GM18873 (cell line): Measurements from ENCODE around the gene CAMTA1.

Source experiments
- ATAC-seq: cut with Tn5 transposase; IDR thresholded peaks from one replicate; pipeline ENCODE4 v1.9.1; 2021; ENCODE audit warnings: mild to moderate bottlenecking, moderate library complexity, moderate number of reproducible peaks; ENCODE audit not compliant: unreplicated experiment, low FRiP score

Gene CAMTA1

GRCh38 chr1:7505771-7506453 lies 720.7 kb downstream of the CAMTA1 start:
- no peak for ATAC-seq

DNA sequence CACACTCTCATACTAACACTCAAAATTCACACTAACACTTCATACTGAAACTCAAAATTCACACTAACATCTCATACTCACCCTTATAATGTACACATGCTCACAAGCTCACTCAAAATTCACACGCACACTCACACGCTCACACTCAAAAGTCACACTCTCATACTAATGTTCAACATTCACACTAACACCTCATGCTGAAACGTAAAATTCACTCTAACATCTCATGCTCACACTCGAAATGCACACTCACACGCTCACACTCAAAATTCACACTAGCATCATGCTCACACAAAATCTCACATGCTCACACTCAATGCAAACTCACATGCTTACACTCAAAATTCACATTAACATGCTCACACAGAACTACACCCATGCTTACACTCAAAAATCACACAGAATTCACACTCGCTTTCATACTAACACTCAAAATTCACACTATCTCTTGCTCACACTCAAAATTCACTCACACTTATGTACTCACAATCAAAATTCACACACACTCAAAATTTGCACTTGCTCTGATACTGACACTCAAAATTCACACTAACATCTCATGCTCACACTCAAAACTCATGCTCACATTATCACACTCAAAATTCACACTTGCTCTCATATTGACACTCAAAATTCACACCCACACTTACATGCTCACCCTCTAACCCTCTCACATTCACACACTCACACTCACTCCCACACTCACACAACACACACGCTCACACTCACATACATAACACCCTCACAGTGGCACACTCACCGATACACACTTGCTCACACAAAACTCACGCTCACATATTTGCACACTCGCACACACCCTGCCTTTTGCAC lies 721.4 kb downstream of the CAMTA1 start:
- ATAC-seq = no peak

DNA sequence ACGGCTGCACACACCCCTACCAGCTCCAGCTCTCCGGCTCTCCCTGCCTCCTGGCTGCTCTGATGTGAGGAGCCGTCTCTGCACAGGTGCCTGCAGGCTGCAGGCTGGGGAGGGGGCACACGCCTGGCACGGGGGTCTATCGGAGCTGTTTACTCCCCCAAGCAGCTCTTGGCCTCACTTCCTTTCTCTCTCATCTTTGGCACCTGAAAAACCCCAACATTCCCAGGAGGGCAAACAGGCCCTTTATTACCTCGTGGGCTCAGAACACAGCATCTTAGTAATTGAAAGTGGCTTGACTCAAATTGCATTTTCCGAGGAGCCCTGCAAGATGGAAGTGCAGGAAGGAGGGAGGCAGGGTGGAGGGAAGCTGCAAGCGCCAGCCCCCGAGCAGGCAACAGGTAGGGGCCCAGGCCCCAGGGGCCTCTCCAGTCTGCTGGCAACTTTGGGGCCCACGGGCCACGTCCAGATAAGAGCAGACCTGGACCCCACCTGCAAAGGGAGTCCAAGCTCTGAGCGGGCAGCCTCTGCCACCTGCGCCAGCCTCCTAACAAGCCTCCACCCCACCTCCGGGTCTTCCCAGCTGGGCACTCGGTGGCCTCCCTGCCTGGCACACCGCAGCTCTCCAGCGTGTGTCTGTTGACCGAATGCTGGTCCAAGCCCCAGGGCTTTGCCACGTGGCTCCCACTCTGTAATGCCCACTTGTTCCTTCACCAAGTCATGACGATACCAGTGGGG lies 722.2 kb downstream of the CAMTA1 start:
- no peak for ATAC-seq

GRCh38 chr1:7508052-7508933 lies 723.0 kb downstream of the CAMTA1 start:
- no peak for ATAC-seq

DNA sequence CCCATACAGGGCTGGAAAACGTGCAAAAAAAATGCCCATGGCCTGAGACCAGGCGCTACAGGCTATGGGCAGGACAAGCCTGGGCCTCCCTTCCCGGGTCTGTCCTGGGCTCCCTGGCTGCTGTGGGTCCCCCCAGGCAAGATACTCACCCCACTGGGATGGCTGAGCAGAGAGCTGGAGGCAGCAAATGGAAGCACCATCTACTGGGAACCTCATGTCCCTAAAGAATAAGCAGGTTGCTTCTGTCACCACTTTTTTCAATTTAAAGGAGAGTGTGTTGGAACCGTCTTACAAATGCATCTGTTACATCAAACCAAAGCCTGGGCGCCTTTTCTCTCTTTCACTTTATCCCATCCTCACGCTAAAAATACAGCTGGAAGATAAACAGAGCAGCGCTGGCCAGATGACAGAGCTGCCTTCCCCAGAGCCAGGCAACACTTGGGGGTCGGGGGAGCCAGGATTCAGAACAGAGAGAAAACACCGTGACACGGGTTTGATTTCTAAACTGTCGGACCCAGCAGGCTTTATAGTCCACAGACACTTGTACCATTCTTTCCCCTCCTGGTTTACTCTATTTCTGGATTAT lies 723.8 kb downstream of the CAMTA1 start:
- ATAC-seq = no peak

DNA sequence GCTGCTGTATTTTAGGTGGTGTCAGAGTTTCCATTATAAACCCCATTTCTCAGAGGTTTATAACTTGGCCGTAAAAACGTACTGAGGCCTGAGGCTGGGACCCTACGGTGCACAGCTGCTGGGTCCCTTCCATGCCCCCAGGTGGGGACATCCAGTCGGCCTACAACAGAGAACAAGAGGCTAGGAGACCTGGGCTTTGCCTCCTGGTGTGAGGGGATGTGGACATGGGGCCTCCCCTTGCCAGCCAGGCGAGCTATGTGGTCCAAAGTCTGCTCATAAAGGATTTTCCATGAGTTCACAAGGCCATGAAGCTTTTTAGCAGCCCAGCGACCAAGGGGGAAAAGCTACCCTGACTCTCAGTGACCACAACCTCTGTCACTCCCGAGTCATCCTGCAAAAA lies 724.3 kb downstream of the CAMTA1 start:
- ATAC-seq = no peak

DNA sequence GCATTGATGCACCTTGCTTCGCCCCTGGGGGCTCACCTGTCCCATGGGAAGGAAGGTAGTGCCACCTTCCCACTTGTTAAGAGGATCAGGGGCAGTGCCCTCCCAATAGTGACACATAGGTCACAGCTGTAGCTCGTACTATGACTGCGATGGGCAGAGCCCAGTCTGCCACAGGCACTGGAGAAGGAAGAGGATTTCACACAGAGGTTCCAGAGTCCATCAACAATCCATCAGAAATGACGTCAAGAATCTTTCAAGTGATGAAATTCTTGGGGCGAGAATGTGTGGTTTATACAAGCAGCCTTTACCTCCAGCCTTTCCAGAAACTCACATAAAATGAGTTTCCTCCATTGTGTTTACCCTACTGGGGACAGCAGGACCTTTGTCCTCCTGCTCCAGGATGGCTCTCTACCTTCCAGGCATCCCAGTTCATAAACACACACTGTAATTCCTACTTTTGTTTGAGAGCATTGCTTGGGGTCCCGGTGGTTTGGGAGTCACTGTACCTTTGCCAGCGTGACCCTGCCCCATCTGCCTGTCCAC lies 725.2 kb downstream of the CAMTA1 start:
- no peak for ATAC-seq

DNA sequence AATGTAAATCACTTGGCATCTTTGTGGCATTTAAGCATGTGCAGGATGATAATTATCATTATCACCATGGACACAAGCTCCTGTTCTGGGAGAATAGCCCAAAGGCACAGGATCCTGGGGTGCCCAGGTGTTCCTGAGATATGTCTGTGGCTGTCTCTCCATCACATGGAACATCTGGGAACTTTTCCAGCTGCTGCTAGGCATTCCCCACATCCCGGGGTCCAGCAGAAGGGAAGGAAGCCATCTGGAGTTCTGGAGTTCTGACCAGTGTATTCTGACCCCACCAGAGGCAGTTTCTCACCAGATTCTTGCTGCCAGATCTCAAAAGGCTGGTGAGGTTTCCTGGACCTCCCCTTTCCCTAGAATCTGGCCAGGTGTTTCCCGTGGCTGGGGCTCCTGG lies 726.1 kb downstream of the CAMTA1 start:
- ATAC-seq = no peak

GRCh38 chr1:7513081-7513480 lies 727.8 kb downstream of the CAMTA1 start:
- no peak for ATAC-seq

- ATAC-seq = no peak
Measured at GRCh38 chr1:7515175-7515574, 729.9 kb downstream of the CAMTA1 start.

GRCh38 chr1:7515904-7516303 lies 730.6 kb downstream of the CAMTA1 start:
- no peak for ATAC-seq

DNA sequence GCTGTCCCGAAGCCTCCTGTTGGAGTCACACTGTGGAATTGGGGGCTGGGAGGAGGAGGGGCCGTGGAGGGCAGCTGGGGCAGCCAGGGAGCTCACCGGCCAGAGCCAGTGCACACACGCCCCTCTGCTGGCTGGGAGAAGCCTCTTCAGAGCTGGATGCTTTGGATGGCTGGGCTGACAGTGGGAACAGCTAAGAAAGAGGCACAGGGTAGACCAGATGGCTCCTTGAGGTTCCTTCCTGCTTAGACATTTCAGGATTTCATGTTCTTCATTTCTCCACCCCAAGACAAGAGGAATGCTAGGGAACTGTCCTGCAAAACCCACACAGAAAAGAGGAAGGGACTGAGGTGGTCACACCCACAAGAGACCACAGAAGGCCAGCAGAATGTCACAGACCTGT lies 731.1 kb downstream of the CAMTA1 start:
- ATAC-seq = no peak

DNA sequence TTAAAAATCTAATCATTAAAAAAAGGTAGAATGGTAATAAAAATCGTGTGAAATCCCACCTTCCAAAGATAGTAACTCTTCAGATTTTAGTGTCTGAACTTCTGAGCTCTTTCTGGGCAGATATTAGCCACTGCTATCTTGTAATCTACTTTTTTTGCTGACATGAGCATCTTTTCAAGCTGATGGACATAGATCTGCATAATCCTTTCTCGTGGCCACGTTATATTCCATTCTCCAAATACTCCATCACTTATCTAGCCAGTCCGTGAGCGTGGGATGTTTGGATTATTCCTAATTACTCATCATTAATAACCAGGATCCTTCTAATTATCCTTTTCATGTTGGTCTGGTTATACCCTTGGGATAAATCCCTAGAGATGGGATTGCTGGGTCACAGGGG lies 731.7 kb downstream of the CAMTA1 start:
- ATAC-seq = no peak

DNA sequence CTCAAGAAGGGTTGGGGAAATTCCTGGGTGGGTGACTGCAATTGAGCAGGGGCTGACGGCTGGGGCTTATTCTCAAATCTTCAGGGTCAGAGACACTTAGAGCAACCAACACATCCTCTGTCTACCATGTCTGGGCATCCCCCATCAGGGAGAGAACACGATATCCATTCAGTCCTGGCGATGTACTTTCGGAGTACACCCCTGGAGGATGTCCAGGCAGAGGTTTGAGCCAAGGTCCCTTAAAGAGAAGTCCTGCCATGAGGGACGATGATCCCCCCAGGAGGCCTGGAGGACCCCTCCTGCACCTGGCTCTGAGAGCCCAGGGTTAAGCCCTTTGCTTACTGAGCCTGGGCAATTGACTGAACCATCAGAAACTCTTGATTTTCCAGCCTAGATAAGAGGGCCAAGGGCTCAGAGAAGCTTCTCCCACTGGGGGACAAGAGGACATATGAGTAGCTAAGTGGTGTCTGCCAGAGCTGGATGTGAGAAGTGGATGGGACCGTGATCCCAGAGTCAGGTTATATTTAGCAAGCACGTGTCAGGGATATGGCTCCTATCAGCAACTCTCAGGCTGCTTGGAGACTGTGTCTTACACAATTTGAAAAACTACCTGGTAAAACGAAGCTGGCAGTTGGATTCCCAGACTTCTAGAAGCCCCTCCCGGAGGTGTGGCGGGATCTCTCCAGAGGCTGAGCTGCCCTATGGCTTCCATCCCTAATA lies 732.5 kb downstream of the CAMTA1 start:
- no peak for ATAC-seq

DNA sequence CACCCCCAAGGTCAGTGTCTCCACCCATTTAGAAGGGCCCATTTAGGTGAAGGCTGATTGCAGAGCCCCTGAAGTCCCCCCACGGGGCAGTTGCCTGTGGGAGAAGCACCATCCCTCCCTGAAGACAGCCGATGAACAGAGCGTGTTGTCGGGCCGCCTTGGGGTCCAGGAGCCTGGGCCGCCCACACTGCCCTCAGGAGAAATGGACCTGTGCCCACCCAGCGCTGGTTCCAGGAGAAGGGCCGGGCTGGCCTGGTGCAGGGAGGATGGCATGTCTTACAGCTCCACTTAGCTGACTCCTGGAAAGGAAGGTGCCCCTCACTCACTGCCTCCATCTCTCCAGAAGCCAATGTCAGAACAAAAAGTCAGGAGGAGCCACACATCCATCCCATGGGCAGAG lies 733.2 kb downstream of the CAMTA1 start:
- ATAC-seq = no peak

- no peak for ATAC-seq
Measured at GRCh38 chr1:7519181-7519860, 734.1 kb downstream of the CAMTA1 start.

GRCh38 chr1:7519861-7520395 lies 734.7 kb downstream of the CAMTA1 start:
- no peak for ATAC-seq

GRCh38 chr1:7520496-7520895 lies 735.2 kb downstream of the CAMTA1 start:
- no peak for ATAC-seq
